ENCODE data around the gene OR5D18.
"Not testable (repeated sequence)": the region's sequence is repeated elsewhere in the genome, so short reads cannot be mapped to it uniquely, and the experiment has no call there.

OR5D18 gene

DNA sequence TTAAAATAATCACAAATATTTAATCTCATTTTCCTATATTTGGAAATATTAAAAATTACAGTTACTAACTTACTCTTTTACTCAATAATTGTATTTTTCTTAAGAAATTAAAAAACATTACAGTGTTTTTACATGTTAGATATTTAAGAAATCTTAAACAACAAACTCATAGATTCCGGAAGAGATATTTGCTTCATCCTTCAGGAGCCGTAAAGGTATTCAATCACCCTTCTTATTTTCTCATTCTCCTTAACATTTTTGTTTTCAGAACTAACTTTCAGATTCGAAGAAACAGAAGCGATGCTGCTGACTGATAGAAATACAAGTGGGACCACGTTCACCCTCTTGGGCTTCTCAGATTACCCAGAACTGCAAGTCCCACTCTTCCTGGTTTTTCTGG, at the start of gene OR5D18:
Gene OR5D18, plus strand, starts transcription at position 301 of the 400 bp plus-strand sequence. Its CDS starts 0 bp downstream, at position 301.
- H3K4me3 ChIP-seq (ENCODE audit: low read depth, low read length), result no peak within 1 kb of the TSS

DNA sequence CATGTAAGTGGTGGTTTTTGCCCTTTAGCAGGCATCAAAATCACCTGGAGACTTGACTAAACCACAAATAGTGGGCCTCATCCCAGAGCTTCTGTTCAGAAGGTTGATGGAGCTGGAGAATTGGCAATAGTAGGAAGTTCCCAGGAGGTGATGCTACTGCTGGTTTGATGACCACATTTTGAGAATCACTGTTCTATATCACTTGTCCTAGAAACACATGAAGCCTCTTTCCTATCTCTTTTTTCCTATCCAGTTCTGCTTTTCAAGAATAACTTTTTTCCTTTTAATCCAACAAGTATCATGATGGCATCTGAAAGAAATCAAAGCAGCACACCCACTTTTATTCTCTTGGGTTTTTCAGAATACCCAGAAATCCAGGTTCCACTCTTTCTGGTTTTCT, 46.3 kb upstream of the OR5D18 start, which contains the start of gene OR5D13:
Gene OR5D13, plus strand, starts transcription at position 301 of the 400 bp plus-strand sequence. Its CDS starts 0 bp downstream, at position 301.
- H3K4me3 ChIP-seq (ENCODE audit: low read depth, low read length), result no peak within 1 kb of the TSS

DNA sequence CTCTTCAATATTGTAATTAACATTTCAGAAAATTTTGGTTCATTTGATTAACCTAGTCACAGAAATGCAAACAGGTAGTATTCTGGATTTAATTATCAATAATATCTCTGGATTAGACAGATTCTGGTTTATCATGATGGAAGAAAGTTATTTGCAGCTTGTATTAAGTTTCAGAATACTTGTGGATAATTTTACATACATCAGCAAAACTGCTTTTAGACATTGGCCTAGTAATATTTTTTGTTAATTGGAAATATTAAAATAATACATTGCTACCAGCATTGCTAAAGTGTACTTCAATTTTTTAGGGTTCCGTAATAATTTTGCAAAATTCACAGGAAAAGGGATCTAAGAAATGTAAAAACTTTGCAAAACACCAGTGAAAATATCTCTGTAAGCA, 27.8 kb upstream of the OR5D18 start:
- no peak overlapping the region for H3K4me3 ChIP-seq (ENCODE audit: low read depth, low read length)

DNA sequence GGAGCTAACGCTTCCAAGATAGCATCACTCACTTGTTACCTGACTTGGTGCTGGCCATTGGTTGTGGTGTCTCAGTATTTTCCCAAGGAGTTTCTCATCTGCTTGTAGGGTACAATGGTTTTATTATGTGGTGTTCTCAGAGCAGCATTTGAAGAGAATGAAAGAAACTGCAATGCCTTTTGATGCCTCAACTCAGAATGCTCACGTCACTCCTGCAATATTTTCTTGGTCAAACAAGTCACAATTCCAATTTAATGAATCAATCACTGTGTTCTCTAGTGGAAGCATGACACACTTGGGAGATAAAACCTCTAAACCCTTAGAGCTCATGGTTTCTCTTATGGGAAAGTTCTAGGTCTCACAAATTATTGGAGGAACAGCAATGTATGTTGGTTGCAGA, 26.1 kb upstream of the OR5D18 start:
- H3K4me3 ChIP-seq (ENCODE audit: low read depth, low read length), result no peak overlapping the region

DNA sequence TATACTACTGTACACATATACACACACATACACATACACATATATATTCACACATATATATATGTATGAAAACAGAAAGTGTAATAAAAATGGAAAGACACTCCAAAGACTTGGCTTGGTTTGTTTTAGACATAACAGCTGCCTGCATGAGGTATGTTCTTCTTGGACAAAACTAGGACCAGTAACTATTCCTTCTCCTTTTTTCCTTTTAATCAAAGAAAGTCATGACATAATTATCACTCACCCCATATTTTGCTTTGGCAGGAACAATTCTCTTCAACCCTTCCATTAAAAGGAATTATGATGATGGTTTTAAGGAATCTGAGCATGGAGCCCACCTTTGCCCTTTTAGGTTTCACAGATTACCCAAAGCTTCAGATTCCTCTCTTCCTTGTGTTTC, 24.2 kb upstream of the OR5D18 start, which contains the start of gene OR5D14:
Gene OR5D14, plus strand, starts transcription at position 301 of the 400 bp plus-strand sequence. Its CDS starts 0 bp downstream, at position 301.
- no peak within 1 kb of the TSS for H3K4me3 ChIP-seq (ENCODE audit: low read depth, low read length)

DNA sequence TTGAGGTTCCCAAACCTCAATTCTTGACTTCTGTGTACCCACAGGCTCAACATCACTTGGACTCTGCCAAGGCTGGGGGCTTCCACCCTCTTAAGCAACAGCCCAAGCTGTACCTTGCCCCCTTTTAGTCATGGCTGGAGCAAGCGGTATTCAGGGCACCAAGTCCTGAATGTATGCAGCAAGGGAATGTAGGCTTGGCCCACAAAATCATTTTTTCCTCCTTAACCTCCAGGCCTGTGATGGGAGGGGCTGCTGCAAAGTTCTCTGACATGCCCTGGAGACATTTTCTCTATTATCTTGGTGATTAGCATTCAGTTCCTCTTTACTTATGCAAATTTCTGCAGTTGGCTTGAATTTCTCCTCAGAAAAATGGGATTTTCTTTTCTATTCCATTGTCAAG, 13.2 kb upstream of the OR5D18 start:
- H3K4me3 ChIP-seq (ENCODE audit: low read depth, low read length), result no peak overlapping the region

DNA sequence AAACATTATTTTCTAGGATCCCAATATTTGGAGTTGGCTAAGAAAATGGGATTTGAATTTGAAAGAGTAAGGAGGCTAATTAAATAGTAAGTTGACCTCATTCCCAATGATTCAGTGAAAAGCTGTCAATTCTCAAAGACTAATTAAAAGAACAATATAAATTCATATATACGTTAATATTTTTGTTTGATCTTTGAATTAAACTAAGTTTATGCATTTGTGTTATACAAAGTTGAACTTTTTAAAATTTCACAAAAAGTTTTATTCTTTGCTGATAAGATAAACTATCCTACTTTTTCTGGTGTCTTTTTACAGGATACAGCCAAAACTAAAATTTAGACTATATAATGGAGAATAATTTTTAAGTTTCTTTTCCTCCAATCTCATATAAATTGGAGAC, 8.4 kb upstream of the OR5D18 start, which contains the start of gene OR5L1:
Gene OR5L1, plus strand, starts transcription at position 301 of the 400 bp plus-strand sequence. CDS start 100 bp downstream, outside the sequence.
- no peak within 1 kb of the TSS for H3K4me3 ChIP-seq (ENCODE audit: low read depth, low read length)

DNA sequence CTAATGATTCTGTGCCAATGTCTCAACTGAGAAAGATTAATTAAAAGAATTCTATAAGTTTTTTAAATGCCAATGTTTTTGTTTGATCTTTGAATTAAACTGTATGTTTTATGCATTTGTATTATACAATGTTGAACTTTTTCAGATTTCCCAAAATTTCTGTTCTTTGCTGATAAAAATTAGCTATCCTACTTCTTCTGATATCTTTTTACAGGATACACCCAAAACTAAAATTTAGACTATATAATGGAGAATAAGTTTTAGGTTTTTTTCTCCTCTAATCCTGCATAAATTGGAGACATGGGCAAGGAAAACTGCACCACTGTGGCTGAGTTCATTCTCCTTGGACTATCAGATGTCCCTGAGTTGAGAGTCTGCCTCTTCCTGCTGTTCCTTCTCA, 7.5 kb downstream of the OR5D18 start, which contains the start of gene OR5L2:
Gene OR5L2, plus strand, starts transcription at position 301 of the 400 bp plus-strand sequence. Its CDS starts 0 bp downstream, at position 301.
- no peak within 1 kb of the TSS for H3K4me3 ChIP-seq (ENCODE audit: low read depth, low read length)

DNA sequence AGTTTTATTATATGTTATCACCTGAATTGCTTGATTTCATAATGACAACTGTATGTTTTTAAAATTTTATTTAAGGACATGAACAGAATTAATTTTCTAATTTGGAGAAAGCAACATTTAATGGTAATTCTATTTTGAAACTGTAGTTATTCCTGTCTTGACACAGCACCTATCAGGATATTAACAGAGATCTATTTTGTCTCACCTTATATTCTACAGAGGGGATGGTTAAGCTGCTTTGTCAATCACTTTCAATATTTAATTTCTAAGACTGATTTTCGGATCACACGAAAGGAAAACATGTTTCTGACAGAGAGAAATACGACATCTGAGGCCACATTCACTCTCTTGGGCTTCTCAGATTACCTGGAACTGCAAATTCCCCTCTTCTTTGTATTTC, 19.0 kb downstream of the OR5D18 start, which contains the start of gene OR5D16:
Gene OR5D16, plus strand, starts transcription at position 301 of the 400 bp plus-strand sequence. Its CDS starts 0 bp downstream, at position 301.
- no peak within 1 kb of the TSS for H3K4me3 ChIP-seq (ENCODE audit: low read depth, low read length)

DNA sequence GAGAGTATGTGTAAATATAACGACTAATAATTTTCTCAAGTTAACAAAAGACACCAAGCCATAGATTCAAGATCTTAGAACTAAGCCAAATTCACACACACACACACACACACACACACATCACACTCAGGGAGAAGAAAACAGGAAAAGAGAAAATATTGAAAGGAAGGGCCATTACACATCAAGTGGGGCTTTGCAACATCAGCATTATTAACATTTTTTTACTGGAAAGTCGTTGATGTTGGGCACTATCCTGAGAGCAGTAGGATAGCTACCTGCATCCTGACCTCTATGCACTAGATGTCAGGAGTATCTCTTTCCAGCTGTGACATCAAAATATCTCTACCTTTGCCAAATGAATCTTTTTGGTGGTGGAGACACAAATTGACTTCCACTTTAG, 28.0 kb downstream of the OR5D18 start:
- no peak overlapping the region for H3K4me3 ChIP-seq (ENCODE audit: low read depth, low read length)

DNA sequence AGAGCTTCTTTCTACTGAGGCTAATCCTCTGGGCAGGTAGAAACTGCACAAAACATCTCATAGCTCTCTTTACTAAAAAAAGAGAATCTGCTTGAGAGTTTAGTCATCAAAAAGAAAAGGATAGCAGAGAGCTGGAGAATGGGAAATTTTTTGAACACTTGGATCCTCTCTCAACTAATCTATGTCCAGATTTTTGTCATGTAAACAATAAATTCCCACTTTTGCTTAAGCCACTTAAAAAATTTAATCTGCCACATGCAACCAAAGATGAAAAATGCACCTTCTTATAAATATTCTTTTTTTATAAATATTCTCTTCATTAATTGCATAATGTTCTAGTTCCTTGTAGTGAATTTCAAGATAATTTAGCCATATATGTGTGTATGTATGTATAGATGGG, 29.6 kb downstream of the OR5D18 start:
- no peak overlapping the region for H3K4me3 ChIP-seq (ENCODE audit: low read depth, low read length)

DNA sequence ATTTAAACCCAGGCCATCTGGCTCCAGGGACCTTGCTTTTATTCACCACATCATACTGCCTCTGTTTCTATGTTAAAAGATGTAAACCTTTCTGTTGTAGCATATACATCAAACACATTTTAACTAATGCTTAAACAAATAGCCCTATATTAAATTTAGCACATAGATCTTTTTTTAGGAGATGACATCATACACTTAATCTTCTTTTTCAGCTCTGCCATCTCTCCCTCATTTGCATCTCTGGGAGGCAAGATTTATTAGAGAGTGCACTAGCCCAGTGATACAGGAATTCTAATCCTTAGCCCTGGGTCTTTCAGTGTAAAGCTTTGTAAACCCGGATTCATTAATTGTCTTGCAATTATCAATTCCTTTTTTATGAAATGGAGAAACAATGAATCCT, 32.7 kb downstream of the OR5D18 start:
- H3K4me3 ChIP-seq (ENCODE audit: low read depth, low read length), result no peak overlapping the region

DNA sequence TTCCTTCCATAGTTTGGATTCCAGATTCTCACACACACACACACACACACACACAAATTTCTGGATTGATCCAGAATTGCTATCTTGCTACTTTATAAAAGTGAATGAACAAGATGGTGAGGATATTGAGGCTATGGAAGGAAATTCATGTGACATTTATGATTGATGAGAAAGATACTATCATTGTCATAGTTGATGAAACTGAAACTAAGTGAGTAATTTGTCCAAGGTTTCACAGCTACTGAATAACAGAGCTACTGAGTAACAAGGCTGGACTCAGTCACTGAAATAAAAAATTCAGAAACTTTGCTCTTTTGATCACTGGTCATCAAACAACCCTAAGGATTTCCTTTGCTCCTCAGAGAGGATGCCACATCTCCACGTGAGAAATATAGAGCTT, 35.3 kb downstream of the OR5D18 start:
- H3K4me3 ChIP-seq (ENCODE audit: low read depth, low read length), result no peak overlapping the region

DNA sequence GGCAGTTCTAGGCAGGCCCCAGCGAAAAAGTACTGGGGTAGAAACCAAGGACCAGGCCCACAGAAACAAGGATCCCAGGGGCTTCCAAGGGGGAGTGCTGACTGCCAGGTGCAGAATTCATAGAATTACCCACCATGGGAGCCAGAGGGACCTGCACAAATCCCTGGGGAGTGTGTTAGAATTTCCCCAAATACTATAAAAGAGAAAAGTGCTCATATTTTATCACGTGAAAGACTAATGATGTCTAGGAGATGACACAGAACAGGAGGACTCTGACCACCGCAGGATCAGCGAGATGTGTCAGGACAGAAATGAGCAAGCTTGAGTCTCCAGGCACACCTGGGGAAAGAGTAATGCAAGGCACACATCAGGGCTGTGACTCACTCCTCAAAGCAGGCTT, 47.9 kb downstream of the OR5D18 start:
- not testable (repeated sequence) for H3K4me3 ChIP-seq (ENCODE audit: low read depth, low read length)
